A673 (cell line): ENCODE measurements around the gene TBX1. TPM values are rescaled to one million over a fixed set of nuclear protein-coding genes. Genes with fewer than 3 reads are reported as not detected.

Experiments
- BruUV-seq: library from RNA; stranded (reverse); fragments of 400-500 nt; replicated peaks from 2 replicates; lab custom pipeline; 2021; lab: Mats Ljungman, UMichigan
- CTCF ChIA-PET: fragments of 300-600 bp; sonication (Branson Sonifier 250); formaldehyde crosslinking; loops from one replicate; lab custom pipeline; 2022; ENCODE audit warnings: antibody characterized with exemption; lab: Charles Lee
- POLR2A ChIA-PET: fragments of 300-600 bp; sonication (Branson Sonifier 250); formaldehyde crosslinking; loops from one replicate; lab custom pipeline; 2022; ENCODE audit warnings: antibody characterized with exemption; ENCODE audit not compliant: low non-redundant PET; lab: Charles Lee
- DNase-seq: peaks from one replicate; pipeline ENCODE4 v3.0.0-alpha.2; 2015; ENCODE audit warnings: low spot score
- H3K27ac ChIP-seq: fragments of 200-600 bp; sonication (generic); 2 replicates; pipeline ENCODE4 v1.5.1; 2016; ENCODE audit warnings: mixed run types, low read depth, mild to moderate bottlenecking, mixed read lengths, antibody characterized with exemption, low read length; ENCODE audit not compliant: poor library complexity, severe bottlenecking
- H3K27me3 ChIP-seq: fragments of 200-600 bp; sonication (generic); replicated peaks from 2 replicates; pipeline ENCODE4 v1.6.1; 2017; ENCODE audit warnings: mixed run types, low read depth, mild to moderate bottlenecking, mixed read lengths, antibody characterized with exemption, low read length; ENCODE audit not compliant: insufficient read depth, poor library complexity
- H3K36me3 ChIP-seq: fragments of 200-600 bp; sonication (generic); 2 replicates; pipeline ENCODE4 v1.6.1; 2016; ENCODE audit warnings: mixed run types, mild to moderate bottlenecking, mixed read lengths, antibody characterized with exemption, low read length; ENCODE audit not compliant: insufficient read depth, poor library complexity, severe bottlenecking
- H3K4me1 ChIP-seq: fragments of 200-600 bp; sonication (generic); 2 replicates; pipeline ENCODE4 v1.6.1; 2017; ENCODE audit warnings: mixed run types, mild to moderate bottlenecking, mixed read lengths, antibody characterized with exemption, low read length; ENCODE audit not compliant: insufficient read depth, poor library complexity, severe bottlenecking
- H3K4me3 ChIP-seq: fragments of 200-600 bp; sonication (generic); 2 replicates; pipeline ENCODE4 v1.5.1; 2016; ENCODE audit warnings: low read depth, mixed run types, mild to moderate bottlenecking, mixed read lengths, low read length; ENCODE audit not compliant: poor library complexity, severe bottlenecking
- H3K9me3 ChIP-seq: fragments of 200-600 bp; sonication (generic); 2 replicates; pipeline ENCODE4 v1.6.1; 2016; ENCODE audit warnings: mixed run types, low read depth, mild to moderate bottlenecking, mixed read lengths, antibody characterized with exemption, low read length; ENCODE audit not compliant: poor library complexity, severe bottlenecking
- EZH2 ChIP-seq: fragments of 200-600 bp; sonication (generic); IDR thresholded peaks from 2 replicates; pipeline ENCODE4 v1.6.1; 2017; ENCODE audit warnings: borderline replicate concordance, low read depth, mild to moderate bottlenecking, mixed read lengths, antibody characterized with exemption, low read length; ENCODE audit not compliant: poor library complexity, severe bottlenecking
- intact Hi-C: fragments of 100-400 bp; cut with micrococcal nuclease; formaldehyde crosslinking; loops from one replicate; pipeline ENCODE4 v1.10.0; 2022; ENCODE audit not compliant: unreplicated experiment
- total RNA-seq: library from RNA; stranded (reverse); gene quantifications from 2 replicates; pipeline ENCODE4 v1.2.3, GENCODE V29; 2021
- TF ChIP-seq, protein P1 (sequence below): fragments of 300-800, 200-600 bp; sonication (generic); conservative IDR thresholded peaks from 2 replicates; pipeline ENCODE4 v1.5.1; 2017; ENCODE audit warnings: low read depth, mild to moderate bottlenecking, antibody characterized with exemption, low read length, moderate library complexity, mixed read lengths

The TBX1 gene
- total RNA-seq, 1 experiment from 2014 or later = 3.6 TPM

- H3K9me3 ChIP-seq = no peaks in the 10 kb centered on the region
- no TSS peak for BruUV-seq
- no peaks in the 10 kb centered on the region for H3K27me3 ChIP-seq
- no peaks in the 10 kb centered on the region for H3K36me3 ChIP-seq
- TF ChIP-seq EZH2 = no peak
- TF ChIP-seq, protein P1, sequence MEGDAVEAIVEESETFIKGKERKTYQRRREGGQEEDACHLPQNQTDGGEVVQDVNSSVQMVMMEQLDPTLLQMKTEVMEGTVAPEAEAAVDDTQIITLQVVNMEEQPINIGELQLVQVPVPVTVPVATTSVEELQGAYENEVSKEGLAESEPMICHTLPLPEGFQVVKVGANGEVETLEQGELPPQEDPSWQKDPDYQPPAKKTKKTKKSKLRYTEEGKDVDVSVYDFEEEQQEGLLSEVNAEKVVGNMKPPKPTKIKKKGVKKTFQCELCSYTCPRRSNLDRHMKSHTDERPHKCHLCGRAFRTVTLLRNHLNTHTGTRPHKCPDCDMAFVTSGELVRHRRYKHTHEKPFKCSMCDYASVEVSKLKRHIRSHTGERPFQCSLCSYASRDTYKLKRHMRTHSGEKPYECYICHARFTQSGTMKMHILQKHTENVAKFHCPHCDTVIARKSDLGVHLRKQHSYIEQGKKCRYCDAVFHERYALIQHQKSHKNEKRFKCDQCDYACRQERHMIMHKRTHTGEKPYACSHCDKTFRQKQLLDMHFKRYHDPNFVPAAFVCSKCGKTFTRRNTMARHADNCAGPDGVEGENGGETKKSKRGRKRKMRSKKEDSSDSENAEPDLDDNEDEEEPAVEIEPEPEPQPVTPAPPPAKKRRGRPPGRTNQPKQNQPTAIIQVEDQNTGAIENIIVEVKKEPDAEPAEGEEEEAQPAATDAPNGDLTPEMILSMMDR = no peak
- intact Hi-C loops = no loop called here
- H3K4me1 ChIP-seq = peaks cover 19% of the 10 kb centered on the region
- DNase-seq = no peak
- no peak overlapping the region for H3K4me3 ChIP-seq
- H3K27ac ChIP-seq = no peak overlapping the region
- ChIA-PET POLR2A (no interaction called here), CTCF (interaction anchor here (1.3 kb wide), 1 partner anchor 96 kb away, joined by 3 read pairs; no protein-coding TSS in a partner anchor)
Measured at GRCh38 chr22:19814428-19814827, 53.9 kb downstream of the TBX1 start.

- Histone ChIP-seq H3K36me3 (no peaks in the 10 kb centered on the region), H3K27ac (no peak overlapping the region), H3K4me3 (no peak overlapping the region), H3K27me3 (no peaks in the 10 kb centered on the region), H3K4me1 (peaks cover 19% of the 10 kb centered on the region), H3K9me3 (no peaks in the 10 kb centered on the region)
- ChIA-PET CTCF (no interaction called here), POLR2A (no interaction called here)
- BruUV-seq = no TSS peak
- no peak for TF ChIP-seq EZH2
- TF ChIP-seq, protein P1 = no peak
- intact Hi-C loops = no loop called here
- DNase-seq = no peak
Measured at GRCh38 chr22:19815093-19815822, 54.7 kb downstream of the TBX1 start.

DNA sequence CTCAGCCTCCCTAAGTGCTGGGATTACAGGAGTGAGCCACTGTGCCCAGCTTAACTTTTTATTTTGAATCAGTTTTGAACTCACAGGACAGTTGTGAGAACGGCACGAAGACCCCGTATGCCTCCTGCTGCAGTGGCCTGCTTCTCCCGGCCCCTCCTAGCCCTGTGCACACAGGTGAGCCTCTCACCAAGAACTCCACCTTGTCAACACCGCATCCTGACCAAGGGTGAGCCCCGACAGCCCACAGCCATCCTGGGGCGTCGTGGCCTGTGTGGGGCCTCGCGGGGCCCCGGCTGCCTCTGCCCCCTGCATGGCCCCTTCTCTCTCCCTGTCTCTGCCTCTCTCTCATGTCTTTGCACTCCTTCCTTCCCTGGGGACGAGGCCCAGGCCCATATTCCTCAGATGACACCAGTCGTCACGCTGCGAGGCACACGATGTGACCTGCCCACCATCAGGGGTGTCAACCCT lies 55.3 kb downstream of the TBX1 start:
- no TSS peak for BruUV-seq
- Histone ChIP-seq H3K36me3 (no peaks in the 10 kb centered on the region), H3K4me1 (peaks cover 15% of the 10 kb centered on the region), H3K27ac (no peak overlapping the region), H3K4me3 (no peak overlapping the region), H3K9me3 (no peaks in the 10 kb centered on the region), H3K27me3 (no peaks in the 10 kb centered on the region)
- intact Hi-C loops = no loop called here
- DNase-seq = no peak
- POLR2A ChIA-PET = no interaction called here
- CTCF ChIA-PET = no interaction called here
- TF ChIP-seq EZH2 = no peak
- TF ChIP-seq, protein P1 = no peak
